ENCODE data around the gene PSMD14.
"Not testable (repeated sequence)": the region's sequence is repeated elsewhere in the genome, so short reads cannot be mapped to it uniquely, and the experiment has no call there.

PSMD14 gene

DNA sequence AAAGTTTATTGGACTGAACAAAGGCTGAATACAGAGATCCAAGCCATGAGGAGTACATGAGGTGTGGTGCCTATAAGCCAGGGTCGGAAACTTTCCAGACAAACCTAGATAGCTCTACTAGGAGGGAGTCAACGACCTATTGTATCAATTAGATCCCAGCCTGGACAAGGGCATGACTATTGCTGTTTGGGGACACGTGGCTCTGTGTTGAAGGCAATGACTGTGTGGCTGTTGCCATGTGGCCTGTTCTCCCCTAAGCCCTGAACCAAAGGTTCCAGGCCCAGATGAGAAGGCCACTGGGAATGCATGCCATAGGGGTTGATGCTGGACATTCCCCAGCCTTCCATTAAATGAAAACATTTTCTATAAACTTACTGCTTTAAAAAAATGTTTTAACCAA is 31.3 kb downstream of the PSMD14 start:
- not testable (repeated sequence) for DNase-seq

DNA sequence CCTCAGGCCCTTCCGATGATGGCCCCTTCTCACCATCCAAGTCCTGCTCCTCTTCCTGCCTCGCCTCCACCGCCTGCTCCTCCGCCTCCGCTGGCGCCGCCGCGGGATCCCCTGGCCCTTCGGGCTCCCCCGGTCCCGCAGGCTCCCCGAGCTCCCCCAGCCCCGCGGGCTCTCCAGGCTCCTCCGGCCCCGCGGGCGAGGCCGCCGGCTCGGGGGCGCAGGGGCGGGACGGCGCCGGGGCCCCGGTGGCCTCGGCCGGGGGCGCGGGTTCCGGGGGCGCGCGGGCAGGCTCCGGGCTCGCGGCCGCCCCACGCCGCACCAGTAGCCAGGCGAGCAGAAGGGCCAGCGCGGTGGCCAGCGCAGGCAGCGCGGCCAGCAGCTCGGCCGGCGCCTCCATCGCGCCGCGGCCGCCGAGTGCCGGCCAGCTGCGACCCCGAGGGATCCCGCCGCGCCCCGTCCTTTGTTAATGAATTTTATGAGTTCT is 32.7 kb downstream of the PSMD14 start:
- not testable (repeated sequence) for DNase-seq

DNA sequence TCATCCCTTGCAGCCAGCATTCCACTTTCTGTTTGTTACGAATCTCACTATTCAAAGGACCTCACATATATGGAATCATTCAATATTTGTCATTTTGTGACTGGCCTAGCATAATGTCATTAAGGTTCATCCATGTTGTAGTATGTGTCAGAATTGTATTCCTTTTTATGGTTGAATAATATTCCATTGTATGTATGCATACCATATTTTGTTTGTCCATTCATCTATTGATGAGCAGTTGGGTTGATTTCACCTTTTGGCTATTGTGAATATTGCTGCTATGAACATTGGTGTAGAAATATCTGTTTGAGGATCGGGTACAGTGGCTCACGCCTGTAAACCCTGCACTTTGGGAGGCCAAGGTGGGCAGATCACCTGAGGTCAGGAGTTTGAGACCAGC is 35.0 kb downstream of the PSMD14 start:
- DNase-seq, result no peak

DNA sequence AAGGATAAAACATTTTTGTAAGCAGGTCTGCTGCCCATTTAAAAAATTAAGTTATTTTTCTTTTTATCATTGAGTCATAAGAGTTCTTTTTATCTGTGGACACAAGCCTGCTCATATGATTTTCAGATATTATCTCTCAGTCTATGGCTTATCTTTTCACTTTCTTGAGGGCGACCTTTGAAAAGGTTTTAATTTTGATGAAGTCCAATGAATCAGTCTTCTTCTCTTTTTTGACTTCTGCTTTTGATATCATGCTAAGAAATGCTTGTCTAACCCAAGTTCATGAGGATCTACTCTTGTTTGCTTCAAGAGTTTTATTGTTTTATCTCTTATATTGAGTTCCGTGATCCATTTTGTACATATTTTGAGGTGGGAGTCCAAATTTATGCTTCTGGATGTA is 36.5 kb downstream of the PSMD14 start:
- DNase-seq, result no peak

DNA sequence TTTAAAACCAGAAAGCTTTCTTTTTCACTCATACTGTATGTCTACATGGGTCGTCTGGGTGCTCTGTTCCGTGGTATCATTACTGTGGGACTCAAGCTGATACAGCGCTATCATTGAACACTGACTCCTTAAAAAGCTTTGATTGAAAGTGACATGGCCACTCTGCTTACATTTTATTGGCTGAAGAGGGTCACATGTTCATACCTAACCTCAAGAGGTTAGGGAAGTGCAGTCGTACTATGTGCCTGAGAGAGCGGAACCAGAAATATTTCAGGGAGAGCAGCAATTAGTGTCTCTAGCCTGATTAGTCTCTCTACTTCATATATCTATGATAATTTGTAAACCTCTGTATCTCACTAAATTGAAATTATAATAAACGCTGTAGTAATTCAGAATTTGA is 43.5 kb downstream of the PSMD14 start:
- DNase-seq, result no peak

DNA sequence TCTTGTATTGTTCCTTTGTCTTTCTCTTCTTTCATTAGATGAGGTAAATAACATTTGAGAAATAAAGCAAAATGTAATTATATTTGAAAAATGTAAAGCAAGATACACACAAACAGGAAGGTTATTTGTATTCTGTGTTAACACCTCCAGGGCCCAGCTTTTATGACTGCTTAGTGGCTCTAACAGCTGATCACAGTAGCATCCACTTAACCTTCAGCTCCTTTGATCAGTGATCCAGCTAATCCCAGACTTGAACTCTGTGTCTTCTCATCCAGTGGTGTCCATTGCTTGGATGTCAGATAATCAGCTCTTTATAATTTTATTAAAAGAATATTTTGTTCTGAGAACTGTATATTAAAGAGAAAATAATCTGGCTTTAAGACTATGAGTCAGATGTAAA is 44.5 kb downstream of the PSMD14 start:
- peak in 1 of 2 experiments; percentile 32 for DNase-seq

DNA sequence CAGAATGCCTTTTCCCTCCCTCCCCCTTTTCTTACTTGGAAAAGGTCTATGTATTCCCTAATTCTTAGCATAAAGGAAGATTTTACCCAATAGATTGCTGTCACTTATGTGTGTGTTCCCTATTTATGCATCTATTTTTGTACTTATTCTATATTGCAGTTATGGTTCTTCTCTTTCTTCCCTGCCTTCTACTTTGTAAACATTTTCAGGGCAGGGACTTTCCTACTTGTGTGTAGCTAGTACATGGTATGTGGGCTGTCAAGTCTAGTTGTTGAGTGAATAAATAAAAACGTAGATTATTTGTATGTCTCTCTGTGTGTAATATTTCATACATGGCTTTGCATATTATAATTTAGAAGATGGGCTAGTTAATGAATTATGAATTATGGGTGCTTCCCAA is 45.3 kb downstream of the PSMD14 start:
- DNase-seq, result no peak

DNA sequence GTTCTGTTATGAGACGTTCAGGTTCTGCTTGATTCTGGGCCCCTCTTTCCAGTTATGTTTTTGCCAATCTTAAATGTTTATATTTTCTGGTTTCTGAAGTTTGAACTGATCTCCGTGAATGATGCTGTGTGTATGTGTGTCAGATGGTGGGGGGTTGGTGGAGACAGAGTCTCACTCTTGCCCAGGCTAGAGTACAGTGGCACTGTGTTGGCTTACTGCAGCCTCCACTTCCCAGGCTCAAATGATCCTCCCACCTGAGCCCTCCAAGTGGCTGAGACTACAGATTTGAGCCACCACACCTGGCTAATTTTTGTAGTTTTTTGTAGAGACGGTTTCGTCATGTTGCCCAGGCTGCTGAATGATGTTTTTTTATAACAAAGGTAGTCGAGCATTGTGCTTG is 45.9 kb downstream of the PSMD14 start:
- no peak for DNase-seq

DNA sequence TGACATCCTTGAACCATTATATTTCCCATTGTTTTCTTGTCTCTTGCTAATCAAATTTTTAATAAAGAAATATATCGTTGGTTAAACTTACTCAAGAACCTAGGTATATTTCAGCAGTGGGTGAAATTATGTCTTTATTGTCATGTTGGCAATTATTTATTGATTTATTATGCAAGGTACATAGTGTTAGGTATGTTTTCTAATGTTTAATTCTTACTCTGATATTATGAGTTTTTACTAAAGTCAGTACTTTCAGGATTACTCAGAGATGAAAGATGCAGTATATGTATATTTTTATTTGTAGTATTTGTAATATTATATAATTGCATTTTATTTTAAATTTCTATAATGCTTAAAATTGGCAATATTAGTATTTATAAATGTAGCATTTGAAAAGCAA is 46.9 kb downstream of the PSMD14 start:
- no peak for DNase-seq

DNA sequence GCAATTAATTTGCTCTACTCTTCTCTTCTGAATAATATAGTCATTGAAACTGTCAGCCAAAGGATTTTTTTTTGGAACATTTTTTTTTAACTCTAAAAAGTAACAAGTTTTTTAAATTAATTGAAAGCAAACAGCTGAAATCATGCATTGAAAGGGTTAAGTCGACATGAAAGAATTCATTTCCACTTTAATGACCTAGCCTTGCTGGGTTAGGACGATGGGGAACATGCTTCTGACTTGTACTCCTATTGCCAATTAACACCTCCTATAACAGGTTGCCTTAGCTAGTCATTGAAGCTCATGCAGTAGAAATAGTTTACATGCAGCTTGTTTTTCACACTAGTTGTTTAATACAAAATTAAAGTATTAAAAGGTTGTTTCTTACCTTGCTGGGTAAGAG is 47.8 kb downstream of the PSMD14 start:
- DNase-seq, result no peak

DNA sequence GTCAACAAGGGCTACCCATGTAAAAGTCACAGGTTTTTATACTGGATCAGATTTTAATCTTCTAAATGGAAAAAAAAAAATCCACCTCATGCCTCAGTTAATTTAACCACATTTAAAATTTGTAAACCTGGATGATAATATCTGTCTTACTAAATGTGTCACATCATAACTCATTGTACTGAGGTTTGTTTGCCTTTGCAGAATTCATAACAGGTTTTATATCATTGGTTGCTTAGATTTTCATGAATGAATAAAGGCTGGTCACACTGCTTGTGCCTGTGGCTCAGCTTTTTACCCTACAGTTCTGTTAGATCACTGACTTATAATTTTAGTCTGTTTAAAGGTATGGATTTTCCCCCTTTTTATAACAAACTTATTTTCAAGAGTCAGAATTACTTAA is 48.9 kb downstream of the PSMD14 start:
- DNase-seq, result no peak

DNA sequence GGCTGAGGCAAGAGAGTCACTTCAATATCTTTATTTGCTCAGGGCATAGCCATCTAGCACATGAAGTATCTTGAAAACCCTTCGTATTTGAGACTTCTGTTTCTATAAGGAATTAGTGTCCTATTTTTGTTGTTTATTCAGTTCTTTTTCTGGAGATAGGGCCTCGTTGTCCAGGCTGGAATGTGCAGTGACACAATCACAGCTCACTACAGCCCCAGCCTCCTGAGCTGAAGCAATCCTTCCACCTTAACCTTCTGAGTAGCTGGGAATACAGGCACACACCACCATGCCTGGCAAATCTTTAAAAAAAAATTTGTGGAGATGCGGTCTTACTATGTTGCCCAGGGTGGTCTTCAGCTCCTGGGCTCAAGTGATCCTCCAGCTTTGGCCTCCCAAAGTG is 50.6 kb downstream of the PSMD14 start:
- no peak for DNase-seq

DNA sequence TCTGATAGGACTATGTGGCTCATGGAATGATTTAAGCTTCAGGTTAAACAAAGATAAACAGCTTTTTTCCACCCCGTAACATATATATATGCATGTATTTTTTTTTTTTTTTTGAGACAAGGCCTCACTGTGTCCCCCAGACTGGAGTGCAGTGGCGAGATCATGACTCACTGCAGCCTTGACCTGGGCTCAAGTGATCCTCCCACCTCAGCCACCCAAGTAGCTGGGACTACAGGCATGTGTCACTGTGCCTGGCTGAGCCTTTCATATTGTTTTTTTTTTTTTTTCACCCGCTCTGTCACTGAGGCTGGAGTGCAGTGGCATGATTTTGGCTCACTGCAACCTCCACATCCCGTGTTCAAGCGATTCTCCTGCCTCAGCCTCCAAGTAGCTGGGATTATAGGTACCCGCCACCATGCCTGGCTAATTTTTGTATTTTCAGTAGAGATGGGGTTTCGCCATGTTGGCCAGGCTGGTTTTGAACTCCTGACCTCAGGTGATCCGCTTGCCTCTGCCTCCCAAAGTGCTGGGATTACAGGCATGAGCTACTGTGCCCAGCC is 52.0 kb downstream of the PSMD14 start:
- not testable (repeated sequence) for DNase-seq

DNA sequence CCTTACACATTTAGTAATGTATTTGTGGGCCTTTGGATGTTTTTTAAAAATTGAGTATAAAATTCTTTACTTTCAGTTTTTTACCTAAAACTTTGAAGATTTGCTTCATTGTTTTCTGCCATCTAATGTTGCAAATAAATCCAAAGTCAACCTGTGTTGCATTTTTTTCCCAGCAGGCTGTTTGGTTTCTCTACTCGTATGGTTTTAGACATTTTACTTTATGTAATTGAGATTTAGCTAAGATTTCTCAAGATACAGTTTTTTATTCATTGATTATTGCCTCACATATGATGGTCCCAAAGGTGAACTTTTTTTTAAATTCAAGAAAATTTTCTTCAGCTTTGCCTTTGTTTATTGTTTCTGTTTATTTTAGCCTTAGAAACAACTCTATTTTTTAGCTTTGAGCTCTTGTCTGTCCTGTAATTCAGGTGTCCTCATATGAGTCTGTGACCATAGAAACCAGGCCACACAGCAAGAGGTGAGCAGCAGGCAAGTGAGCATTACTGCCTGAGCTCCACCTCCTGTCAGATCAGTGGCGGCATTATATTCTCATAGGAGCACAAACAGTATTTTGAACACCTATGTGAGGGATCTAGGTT is 54.4 kb downstream of the PSMD14 start:
- DNase-seq, result no peak

DNA sequence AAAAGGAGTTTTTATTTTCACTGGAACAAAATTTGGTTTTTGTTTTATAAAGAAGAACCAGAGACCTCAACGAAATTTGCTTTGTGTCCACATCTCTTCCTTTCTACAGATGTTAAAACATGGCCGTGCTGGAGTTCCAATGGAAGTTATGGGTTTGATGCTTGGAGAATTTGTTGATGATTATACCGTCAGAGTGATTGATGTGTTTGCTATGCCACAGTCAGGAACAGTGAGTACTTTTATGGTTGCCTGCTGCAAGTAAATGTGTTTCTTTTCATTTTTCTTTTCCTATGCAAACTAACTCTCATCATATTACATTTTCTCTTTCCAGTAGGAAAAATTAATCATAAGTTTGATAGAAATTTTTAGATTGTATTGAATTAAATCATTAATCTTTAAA is 59.5 kb downstream of the PSMD14 start:
- no peak for DNase-seq

DNA sequence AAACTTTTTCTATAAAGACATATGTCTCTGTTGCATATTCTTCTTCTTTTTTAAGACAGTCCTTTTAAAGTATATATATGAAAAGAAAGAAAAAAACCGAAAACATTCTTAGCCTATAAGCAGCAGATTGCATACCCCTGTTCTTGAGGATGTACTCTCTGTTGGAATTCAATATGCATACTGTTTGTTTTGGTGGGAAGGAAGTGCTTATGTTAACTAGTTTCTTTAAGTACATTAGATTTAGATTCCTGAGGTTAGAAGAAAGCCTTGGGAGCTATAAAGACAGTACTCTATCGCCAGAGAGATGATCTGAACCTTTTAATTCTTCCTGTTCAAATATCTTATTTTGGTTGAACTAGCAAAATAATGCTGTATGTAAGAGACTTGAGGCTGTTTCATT is 61.1 kb downstream of the PSMD14 start:
- no peak for DNase-seq

DNA sequence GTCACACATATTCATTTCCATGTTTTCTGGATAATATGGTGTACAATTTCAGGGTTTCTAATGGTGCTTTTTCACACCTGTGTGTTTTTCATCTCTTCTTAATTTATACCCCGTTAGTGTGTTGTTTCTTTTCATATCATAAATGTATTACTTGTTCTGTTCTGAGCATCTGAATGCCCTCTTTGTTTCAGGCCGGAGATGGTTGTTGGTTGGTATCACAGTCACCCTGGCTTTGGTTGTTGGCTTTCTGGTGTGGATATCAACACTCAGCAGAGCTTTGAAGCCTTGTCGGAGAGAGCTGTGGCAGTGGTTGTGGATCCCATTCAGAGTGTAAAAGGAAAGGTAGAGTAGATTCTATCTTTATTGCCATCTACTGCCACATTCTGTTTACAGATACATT is 62.8 kb downstream of the PSMD14 start:
- no peak for DNase-seq

DNA sequence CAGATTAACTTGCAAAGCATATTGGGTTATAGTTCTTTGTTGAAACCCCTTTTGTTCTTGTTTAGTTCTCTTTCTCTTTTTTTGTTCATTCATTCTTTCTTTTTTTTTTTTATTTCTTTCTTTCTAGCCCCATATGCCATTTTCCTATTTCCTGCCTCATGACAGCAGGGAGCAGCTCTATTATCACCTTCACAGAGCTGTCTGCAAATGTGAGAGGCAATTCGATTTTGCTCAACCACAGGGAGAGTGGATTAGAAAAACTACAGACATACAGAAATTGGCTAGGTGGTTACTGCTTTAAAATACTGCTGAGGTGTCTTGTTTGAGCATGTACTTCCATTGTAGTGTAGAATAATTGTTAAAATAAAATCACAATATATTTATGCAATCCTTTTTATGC is 63.6 kb downstream of the PSMD14 start:
- DNase-seq, result no peak

DNA sequence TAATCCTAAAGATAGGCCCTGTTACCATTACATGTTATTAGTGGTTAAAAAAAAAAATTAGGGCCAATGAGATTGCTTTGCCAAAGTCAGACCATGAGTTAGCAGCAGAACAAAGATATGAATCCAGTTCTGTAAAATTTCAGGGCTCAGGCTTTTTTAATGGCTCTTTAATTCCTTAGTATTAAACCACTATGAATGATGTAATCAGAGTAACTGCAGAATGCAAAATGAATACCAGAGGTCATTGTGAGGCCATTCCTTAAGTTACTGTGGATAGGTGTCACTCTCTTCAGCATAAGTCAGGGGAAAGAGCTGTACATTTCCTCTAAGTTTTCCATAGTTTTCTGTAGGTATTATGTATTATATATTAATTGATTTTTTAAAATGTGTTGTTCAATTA is 65.7 kb downstream of the PSMD14 start:
- no peak for DNase-seq

DNA sequence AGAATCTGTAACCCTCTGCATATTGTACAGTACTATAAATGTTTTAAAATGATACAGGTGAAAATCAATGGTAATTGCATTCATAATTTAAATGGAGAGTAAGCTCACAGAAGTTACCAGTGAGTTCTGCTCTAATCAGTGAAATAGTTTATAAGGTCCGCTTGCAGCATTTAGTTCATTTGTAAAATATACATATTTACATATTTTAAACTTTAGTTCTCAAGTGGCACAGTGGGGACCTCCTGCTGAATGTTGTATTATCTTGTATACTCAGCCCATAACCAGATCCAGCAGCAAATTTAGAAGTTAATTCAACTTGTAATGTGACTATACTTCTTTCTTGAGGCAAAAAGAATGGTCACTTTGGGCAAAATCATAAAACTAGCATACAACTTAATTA is 66.2 kb downstream of the PSMD14 start:
- no peak for DNase-seq

DNA sequence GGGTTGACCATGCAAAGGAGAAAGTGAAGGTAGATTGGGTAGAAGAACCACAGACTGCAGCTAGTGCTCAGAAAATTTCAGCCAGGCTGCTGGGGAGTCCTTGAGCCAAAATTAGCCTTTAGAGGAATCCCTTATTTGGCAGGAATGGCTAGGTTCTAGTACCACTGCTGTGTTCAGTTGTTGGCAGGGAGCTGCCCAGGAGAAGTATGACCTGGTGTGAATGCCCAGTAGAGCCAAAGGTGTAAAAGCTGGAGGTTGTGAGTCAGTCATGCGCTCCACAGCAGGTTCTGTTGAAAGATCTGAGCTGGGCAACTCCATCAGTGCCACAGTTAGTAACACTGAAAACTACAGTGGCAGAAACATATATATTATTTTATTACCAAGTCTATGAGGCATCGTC is 71.5 kb downstream of the PSMD14 start:
- no peak for DNase-seq

DNA sequence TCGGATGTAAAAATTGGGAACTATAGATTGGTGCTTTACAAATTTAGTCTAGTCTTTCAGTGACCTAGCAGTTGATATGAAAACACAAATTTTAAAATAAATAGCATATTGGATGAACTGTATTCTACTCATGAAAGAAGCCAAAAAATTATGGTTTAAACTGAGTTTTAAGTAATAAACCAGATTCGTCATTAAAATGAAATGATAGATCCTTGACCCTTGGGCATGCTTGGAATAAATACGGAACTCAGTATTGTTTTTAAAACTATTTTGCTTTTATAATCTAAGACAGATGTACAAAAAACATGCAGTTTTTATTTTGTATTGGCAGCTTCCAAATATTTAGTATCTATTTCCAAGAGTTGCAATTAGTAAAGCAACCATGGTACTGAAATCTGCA is 73.3 kb downstream of the PSMD14 start:
- no peak for DNase-seq

DNA sequence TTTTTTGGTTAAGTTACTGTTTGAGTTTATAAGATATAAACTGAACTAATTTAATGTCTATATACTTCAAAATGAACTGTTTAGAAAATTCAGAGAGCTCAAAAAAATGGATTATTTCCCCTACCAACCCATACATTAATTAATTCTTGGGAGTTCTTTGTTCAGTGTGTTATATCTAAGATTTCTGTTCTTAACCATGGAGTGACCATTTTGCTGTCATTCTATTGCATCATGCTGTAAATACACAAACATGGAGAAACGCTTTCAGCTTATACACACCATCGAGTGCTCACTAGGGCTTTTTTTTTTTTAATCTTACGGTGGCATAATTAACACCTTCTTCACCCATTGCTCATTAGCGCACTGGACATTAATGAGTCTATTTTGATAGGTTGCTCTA is 74.5 kb downstream of the PSMD14 start:
- no peak for DNase-seq

DNA sequence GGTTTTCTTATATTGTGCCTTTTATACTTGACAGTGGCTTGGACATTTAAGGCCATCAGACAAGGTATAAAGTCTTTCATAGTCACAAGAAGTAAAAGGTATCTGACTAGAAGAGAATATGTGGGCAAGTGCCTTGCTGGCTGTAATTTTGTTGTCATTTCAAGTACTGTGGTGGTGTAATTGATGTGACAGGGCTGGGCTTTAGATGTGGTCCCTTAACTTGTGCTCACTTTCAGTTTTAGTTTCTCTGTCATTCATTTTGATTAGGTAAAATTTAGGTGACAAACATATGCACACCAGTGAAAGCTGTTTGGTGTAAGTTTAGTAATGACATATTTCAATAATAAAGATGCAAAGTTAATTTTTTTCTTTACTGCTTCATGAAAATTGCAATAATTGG is 76.6 kb downstream of the PSMD14 start:
- DNase-seq, result no peak

DNA sequence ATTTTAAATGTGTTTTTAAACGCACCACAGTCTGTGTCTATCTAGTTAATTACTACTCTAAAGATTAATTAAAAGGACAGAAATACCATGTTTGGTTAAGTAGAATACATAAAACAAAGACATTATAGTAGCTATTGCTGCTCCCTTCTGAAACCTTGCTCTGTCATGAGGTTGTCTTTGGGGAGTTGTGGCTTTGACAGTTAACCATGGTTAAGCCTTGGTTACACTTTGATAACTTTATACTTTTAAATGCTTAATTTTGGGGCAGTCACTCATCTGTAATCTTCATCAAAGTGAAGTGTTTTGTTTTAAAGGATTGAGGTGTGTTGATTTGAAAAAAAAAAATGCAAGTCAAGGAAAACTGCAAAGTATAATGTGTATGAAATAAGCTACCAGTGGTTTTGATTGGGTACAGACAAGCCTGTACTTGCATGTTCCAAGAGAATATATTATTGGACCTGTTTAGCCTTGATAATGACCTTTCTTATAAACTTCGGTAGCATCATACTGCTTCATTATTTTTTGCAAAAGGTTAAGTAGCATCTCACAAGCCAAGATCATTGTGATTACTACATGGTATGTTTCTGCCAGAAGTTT is 78.1 kb downstream of the PSMD14 start:
- DNase-seq, result no peak
